GM21723 (cell line): Measurements from ENCODE around the gene TMEM132D.

Source experiments
- ATAC-seq: cut with Tn5 transposase; IDR thresholded peaks from one replicate; pipeline ENCODE4 v1.9.1; 2021; ENCODE audit warnings: mild to moderate bottlenecking, moderate library complexity; ENCODE audit not compliant: unreplicated experiment

The TMEM132D gene

DNA sequence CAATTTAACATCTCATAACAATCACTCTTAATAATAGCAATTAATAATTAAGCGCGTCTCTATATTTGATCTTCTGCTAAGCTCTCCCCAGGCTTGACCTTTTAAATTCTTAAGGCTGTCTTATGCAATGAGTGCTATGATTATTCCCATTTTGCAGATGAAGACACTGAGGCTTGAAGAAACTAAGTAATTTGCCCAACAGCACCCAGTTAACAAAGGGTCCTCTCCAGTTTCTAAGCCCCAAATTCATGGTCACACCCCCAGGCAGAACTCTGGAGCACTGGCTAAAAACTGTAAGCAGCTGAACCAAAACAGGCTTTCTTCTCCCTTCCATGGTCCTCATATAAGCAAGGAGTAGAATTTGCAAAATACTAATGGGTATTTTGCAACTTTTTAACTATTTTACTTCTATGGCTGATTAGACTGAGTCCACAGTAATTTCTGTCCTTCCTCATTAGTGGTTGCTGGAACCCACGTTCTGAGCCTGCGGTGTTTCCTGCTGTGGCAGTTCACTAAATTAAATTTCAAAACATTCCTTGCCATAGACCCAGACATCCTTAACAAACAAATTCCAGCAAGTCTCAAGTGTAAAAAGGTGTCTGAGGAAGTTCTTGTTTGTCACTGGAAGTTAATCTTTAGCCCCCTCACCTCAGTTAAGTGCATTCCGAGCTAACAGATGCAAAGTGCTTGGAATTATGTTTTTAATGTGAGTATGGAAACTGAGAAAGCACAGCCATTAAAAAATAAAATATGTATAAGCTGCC lies 76.5 kb downstream of the TMEM132D start:
- ATAC-seq, result no peak

DNA sequence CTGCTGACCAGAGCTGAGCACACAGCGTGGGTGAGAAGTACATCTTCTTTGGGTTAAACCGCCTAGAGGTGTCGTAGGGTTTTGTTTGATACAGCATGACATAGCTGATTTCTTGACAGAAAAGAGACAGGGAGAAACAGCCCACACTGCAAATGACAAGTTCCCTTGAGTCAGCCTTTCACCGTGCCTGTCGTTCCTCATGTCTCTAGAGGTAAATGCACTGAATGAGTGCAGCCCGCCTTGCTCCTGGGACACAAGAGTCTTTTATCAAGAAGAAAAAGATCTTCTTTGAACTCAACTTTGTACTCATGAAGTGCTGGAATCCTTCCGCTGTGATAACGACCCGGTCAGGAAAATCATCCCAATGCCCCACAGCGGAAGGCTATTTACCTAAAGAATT lies 77.6 kb downstream of the TMEM132D start:
- no peak for ATAC-seq

DNA sequence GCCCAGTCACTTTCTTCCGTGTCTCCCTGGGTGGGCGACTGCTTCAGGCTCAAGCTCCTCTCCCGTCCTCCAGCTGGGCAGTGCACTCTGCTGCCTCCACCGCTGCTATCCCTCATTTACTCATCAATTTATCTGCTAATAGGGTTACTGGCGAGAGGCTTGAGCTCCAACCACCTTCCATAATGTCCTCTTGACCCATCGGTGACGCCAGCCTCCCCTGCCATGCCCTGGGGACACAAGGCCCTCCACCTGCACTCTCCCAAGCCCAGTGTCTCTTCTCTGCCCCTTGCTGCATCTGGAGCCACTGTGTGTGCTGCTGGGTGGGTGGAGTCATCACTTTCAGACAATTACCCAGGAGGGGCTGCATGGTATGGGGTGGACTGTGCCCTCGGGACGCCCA lies 78.5 kb downstream of the TMEM132D start:
- no peak for ATAC-seq

DNA sequence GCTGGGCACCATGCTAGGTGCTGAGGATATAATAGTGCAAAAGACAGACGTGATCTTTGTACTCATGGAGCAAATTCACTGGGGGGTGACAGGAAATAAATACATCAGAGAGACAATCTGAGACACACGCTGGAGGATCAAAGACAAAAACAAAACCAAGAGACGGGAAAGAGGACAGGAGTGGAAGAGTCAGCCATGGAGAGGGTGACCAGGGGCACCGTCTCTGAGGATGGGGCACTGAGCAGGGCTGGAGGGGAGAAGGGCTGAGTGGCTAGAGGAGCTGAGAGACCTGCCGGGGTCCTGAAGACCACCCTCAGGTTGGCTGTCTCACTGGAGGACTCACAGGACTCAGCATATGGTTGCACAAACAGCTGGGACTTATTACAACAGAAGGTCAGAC lies 81.9 kb downstream of the TMEM132D start:
- ATAC-seq, result no peak

DNA sequence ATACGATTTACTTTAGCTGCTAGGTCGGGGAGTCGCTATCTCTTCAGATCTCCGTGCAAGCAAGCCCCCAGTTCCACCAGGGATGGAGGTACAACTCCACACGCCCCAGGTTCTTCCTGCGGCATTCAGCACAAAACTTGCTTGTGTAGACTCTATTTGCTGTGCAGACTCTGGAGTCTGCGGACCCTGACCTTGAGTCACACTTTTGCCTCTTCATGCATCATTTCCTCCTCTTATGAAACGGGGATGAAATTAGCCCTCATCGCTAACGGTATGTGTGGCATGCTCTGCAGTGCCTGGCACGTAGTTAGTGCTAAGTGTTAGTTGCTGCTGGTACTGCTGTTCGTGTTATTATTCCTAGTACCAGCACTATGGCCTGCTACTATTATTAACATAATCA lies 84.4 kb downstream of the TMEM132D start:
- ATAC-seq, result no peak

DNA sequence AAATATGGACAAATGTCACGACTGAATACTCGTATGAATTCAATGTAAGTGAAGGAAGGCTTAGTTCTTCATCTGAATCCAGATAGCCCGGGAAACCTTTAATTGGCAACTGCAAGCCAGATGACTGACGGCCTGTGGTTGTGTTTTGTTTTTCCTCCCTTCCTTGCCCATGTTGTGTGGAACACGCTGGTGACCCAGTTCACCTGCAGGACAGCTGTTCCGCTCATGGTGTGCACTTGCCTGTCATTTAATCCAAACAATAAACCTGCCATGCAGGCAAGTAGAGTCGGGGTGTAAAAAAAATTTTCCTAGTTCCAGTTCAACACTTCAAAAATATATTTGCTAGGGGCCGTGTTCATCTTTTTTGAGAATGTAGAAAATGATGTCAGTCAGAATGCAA lies 88.0 kb downstream of the TMEM132D start:
- no peak for ATAC-seq

DNA sequence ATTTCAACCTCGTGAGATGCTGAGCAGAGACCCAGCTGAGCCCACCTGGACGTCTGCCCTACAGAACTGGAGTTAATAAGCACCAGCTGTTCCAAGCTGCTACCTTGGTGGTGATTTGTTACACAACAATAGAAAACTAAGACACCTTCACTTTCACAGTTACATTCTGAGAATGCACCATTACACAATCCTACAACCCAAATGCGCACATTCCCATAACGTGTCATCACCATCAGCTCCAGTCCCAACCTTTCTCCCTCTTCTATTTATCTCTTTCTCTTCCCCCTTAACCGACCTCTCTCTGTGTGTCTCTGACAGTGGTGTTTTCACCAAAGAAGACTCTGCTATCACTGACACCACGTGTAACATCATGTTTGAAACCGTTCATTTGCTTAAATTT lies 91.9 kb downstream of the TMEM132D start:
- no peak for ATAC-seq

DNA sequence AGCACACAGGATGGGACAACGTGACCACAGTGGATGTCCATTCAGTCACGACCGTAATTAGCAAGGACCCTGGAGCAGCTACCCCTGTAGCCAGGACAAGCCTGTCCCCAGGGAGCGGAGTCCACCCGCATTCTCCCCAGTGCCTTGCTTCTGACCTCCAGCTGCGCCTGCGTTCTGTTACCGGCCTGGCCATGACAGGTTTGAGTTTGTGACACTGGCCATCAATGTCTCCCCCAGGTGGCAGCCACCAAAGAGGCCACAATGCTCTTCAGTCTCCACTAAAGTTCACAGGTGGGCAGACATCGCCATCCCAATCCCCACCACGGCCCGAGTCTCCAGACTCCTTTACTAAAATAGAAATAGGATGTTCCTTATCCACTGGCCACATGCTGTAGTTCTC lies 96.7 kb downstream of the TMEM132D start:
- ATAC-seq, result no peak

DNA sequence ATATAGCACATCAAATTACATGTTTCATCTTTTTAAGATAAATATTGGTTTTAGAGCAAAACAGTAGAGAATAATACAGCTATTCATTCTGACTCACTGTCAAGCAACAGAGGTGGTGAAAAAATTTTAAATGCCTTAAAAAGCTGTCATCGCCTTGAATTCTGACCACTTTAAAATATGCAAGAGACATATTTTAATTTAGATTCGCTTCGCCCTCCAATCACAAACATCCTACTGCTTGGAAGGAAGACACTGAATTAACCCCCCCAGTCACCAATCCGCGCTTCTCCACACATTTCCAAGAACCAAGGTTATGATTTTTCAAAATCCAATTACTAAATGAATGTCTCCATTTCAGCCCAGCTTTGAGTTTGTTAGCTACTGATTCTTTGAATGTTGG lies 112.4 kb downstream of the TMEM132D start:
- no peak for ATAC-seq

DNA sequence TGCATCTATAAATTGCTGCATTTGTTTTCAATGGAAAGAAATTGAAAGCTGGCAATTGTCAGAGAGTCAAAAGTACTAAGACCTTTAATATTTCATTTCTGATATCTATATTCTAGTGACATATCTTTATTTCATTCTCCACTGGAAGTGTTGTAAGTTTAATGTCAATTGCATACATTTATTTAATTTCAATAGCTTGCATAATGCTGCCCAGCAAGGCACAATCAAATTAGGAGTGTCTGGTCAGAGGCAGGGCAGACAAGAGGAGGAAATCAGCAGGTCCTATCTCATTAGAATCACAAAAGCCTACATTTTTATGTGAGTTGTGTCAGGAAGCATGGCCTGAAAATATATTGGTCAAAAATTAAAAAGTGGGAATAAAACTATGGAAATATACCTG lies 112.9 kb downstream of the TMEM132D start:
- ATAC-seq, result no peak

DNA sequence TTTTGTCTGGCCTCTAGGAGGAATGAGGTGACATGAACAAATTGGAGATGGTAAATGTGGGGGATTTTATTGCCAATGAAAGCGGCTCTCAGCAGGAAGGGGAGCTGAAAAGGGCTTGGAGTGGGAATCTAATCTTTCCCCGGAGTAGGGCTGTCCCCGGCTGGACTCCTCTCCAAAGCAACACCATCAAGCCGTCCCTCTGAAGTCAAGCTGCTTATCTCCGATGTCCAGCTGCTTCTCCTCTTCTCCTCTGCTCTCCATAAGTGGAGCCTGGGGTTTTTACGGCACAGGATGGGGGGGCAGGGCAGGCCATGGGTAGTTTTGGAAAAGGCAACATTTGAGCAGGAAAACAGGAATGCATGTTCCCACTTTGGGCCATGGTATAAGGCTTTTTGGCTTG lies 113.5 kb downstream of the TMEM132D start:
- ATAC-seq, result no peak

DNA sequence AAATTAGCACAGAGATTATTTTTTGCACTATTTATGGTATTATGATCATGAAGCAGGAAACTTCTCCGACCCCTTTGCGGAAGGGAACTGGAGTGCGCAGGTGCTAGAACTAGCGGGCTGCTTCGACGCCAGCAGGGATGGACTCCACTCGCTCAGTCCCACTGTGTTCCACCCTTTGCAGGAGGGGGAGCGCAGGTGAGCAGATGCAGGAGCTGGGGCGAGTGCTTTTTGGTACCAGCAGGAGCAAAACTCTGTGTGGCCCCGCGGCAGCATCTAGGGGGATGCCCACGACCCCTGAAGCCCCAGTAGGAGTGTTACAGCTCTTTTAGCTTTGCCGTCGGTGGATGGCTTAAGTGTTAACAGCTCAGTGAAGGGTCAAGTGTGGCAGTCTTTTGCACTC lies 113.9 kb downstream of the TMEM132D start:
- no peak for ATAC-seq

DNA sequence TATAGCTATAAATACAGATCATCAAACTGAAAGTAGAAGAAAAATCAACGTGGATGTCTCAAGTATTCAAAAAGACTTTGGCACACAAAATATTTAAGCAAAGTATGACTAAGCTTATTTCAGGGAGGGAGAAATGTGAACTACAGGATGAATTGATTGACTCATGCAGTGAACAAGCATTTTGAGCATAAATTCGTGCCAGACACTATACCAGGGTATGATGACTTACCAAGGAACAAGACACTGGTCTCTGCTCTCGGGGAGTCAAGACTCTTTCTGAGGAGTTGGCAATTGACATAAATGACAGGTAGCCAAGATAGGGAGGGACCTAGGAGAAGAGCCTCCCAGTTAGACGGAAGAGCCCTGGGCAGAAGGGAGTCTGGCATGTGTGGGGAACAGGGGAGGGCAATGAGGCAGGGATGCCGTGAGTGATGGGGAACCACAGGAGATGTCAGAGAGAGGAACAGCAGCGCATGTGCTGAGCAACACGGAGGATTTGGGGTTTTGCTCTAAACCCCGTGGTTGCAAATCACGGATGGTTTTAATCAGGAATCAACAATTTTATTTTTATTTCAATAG lies 115.2 kb downstream of the TMEM132D start:
- no peak for ATAC-seq

DNA sequence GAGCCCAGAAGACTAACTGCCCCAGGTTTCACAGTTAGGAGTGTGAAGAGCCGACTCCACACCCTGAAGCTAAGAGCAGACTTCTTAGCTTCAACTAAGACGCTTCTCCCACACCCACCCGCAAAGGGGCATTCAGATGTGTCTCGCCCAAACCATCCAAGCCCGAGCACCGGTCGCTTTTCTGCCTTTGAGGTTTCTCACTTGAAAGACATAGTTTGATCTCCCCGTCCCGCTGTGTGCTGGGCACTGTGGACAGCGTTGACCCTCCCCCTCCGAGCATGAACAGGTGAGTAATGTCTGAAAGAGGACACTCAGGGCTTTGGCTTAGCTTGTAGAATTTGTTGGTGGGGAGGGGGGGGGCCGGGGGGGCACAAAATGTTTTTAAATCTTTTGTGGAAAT lies 123.8 kb downstream of the TMEM132D start:
- ATAC-seq, result no peak

DNA sequence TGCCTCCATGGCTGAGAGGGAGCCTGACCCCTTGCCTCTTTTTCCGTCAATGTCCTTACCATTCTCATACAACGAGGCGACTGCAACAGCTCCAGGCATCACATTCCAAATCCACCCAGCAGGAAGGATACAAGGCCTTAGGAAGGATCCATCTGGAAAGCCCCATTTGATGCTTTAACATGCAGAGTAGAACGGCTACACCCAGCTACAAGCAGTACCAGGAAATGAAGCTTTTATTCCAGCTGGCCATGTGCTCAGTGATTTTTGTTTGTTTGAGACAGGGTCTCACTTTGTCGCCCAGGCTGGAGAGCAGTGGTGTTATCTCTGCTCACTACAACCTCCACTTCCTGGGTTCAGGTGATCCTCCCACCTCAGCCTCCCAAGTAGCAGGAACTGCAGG lies 124.8 kb downstream of the TMEM132D start:
- ATAC-seq, result no peak

DNA sequence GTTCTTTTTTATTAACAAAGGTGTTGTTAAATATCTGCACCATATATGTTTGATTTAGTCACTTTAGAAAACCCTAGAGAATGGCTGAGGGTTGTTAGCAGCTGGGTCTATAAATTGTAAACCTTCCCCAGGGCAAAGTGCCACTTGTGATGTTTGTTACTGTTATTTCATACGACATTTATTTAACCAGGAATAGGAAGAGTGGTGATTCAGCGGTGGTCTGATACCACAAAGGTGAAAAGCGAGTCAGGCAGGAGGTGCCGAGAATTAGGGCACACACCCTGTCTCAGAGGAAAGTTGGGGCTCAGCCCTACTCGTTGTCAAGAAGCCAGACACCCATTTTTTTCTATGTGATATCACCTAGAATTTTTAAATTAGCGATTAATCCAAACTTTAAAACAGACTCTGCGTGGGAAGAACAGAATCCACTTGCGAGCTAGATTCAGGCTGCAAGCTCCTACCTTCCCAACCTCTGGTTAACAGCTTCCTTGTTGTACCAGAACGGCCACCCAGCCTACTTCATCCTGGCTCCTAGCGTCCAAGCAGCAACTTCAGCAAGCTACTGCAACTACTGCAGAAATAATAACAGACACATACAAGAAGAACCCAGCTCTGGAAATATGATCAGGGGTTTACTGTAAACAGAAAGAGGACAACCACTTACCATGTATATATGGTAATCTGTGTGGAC lies 126.7 kb downstream of the TMEM132D start:
- ATAC-seq, result no peak

DNA sequence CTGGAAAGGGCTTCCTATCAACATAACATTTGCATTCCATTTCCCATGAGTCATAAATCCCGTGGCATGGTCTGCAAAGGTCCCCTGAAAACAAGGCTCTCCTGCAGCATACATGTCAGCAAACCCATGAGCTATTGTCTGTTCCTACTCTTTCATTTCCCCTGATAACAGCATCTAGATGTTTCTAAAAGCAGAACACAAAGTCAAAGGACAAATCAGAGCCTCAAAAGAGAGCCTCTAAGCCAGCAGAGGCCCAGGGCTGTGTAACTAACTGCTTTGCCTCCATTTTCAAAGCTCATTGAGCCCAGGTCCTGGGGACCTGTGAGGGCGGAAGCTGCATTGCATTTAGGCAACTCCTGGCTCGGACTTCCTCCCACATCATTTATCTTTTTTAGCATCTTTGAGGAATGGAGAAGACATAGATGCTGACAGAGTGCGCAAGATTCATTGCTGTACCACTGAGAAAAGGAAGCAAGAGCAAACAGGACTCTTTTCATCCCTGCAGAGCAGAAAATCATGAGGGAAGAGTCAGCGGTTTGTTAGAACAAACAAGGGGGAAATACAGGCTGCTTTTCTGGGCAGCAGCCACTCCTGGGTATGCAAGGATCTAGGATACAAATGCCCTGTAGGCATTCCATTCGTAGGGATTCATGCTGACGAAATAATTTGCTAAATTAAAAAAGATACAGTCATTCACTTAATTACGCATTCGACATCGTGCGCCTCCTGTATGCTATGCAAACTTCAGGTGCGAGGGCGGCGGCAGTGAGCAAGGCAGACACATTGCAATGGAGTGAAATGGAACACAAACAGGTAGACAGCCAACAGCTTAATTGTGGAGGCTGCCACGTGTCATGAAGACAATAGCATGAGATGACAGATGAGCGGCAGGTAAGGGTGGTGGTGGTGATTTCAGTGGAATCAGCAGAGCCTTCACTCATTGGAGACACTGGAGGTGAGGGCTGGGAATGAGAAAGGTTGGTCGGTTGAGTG lies 131.0 kb downstream of the TMEM132D start:
- ATAC-seq, result no peak

DNA sequence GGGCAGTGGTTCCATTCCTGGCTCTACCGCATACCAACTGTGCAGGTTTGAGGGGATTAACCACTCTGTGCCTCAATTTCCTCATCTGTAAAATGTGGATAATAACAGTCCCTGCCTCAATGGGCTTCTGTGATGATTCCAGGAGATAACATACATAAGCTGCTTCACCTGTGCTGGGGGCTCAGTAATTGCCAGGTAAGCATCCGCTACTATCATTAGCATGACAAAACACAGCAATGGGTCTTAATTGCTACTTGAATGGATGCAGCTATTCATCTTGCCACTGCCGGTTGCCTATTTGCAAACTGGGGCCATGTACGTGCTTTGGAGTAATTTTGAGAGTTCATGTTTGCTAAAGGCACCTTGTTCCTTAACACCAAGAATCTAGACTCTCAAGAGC lies 132.6 kb downstream of the TMEM132D start:
- no peak for ATAC-seq

DNA sequence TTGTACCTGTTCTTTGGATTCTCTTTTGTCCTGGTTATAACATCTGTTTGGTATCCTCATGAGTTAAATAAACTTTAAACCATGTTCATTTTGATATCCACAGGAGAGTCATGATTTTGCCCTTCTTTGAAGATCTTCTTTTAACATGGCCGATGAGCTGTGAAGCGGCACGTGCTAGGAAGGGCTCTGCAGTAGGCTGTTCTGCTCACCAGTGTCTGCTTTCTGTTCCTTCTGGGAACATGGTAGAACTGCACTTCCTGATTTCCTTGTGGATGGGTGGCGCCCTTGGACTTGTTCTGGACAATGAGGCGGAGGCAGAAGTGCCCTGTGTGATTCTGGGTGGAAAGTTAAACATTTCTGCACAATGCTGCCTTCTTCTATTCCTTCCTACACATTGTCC lies 138.1 kb downstream of the TMEM132D start:
- ATAC-seq, result no peak

DNA sequence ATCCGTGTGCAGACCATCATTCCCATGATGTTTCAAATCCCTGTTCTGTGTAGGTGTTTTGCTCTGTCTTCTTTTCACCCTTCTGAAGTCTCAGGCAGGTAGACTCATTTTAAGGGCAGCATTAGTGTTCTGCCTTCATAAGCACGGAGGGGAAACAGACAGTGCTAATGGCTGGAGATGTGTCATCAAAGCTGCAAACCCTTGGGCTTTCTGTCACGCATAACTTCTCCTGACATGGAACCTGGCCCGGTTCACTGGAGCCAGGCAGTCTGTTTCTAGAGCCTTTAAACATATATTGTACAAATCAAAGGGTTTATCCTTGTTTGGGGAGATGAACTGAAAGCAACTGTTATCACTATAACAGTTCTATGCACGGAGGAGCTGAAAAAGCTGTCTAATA lies 141.4 kb downstream of the TMEM132D start:
- no peak for ATAC-seq

DNA sequence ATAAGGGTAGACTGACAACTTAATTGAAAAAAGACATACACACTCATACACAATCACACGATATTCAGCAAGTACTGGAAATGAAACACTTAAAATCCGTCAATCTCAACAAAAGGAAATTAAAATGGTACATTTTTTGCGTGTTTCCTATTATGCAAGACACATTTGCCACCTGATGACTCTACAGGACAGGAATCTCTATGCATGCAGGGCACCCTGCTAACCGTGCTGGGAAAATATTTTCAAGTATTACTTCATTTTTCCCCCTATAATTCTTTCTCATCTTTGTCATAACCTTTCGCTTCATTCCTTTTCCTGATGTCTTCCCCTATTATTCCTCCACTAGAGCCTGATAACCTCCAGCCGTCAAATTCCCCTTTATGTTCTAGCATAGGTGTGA lies 150.2 kb downstream of the TMEM132D start:
- ATAC-seq, result no peak
